ENCODE data around the gene ARHGAP33. TPM values are rescaled to one million over a fixed set of nuclear protein-coding genes. Genes with fewer than 3 reads are reported as not detected.

ARHGAP33 gene
- total and polyA plus RNA-seq, 2 of the 4 experiments (the other 2 are of a cell fraction): 0.72 to 11.9 TPM

DNA sequence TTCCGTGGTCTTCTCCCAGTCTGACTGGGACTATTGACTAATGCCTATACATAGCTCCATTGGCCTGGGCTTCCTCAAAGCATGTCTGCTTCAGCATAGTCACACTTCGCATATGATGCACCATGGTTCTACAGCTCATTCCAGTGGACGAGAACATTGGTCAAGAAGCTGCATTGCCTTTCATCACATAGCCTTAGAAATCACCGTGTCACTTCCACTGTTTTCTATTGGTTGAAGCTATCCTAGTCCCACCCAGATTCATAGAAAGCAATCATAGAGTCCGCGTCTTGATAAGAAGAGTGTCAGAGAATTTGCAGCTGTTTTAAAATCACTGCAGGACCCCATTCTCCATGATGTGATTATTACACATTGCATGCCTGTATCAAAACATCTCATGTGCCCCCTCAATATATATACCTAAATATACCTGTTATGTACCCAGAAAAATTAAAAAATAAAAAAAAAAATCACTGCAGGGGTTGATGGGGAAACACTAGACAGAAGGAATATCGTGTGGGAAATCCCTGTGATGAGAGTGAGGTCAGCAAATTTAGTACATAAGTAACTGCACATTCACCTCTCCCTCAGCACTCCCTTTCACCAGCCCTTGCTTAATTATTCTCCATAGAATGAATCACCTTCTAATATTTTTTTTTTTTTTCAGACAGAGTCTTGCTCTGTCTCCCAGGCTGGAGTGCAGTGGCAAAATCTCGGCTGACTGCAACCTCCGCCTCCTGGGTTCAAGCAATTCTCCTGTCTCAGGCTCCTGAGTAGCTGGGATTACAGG, 2.2 kb upstream of the ARHGAP33 start:
- Histone ChIP-seq H2BK20ac (ENCODE audit: low read depth, low read length) (no peak overlapping the region), H3K4me1 (ENCODE audit: control insufficient read depth, insufficient read depth, low read length) (peaks cover 6% of the 10 kb centered on the region), H3K4me3 (ENCODE audit: insufficient read depth, low read depth, low read length) (no peak overlapping the region), H3K14ac (replicated peaks; ENCODE audit: low read depth, low read length) (no peak overlapping the region), H3K4ac (ENCODE audit: low read depth, low read length) (no peak overlapping the region), H3K79me1 (ENCODE audit: low read depth in 1 of 2, low read length in 2 of 2) (peaks cover 7 to 18% of the 10 kb centered on the region in 2 experiments), H2BK15ac (ENCODE audit: low read depth, low read length) (no peak overlapping the region), H3K9me3 (ENCODE audit: control insufficient read depth, insufficient read depth, low read length) (no peaks in the 10 kb centered on the region), H3K27me3 (ENCODE audit: control insufficient read depth, insufficient read depth, low read length) (no peaks in the 10 kb centered on the region), H2AFZ (replicated peaks; ENCODE audit: low read length, poor library complexity) (no peak overlapping the region), H3K9ac (ENCODE audit: low read depth, low read length) (no peak overlapping the region), H3K23ac (ENCODE audit: low read depth, low read length) (no peak overlapping the region), H3K9me1 (ENCODE audit: insufficient read depth, low read length) (peaks cover 6% of the 10 kb centered on the region; the same call in 1 of the 2 replicates), H3K36me3 (ENCODE audit: control insufficient read depth, insufficient read depth, low read length) (peaks cover 6% of the 10 kb centered on the region; the same call in 1 of the 2 replicates), H3K27ac (ENCODE audit: insufficient read depth, low read length) (no peak overlapping the region), H3K18ac (ENCODE audit: low read depth, low read length) (no peak overlapping the region), H4K20me1 (ENCODE audit: insufficient read depth, low read length) (no peaks in the 10 kb centered on the region), H3K4me2 (ENCODE audit: low read depth, low read length) (no peak overlapping the region), H2AK9ac (replicated peaks; ENCODE audit: low read depth, low read length, poor library complexity) (no peak overlapping the region), H4K91ac (ENCODE audit: insufficient read depth, low read depth, low read length) (no peak overlapping the region), H4K5ac (ENCODE audit: low read depth, low read length) (no peak overlapping the region), H3K56ac (ENCODE audit: extremely low read depth, insufficient read depth, low read length) (no peak overlapping the region), H2AK5ac (ENCODE audit: low read depth, low read length) (no peak overlapping the region), H4K8ac (ENCODE audit: low read depth in 2 of 2, low read length in 2 of 2) (no peak overlapping the region), H2BK5ac (ENCODE audit: low read depth, low read length, poor library complexity, severe bottlenecking) (no peak overlapping the region), H2BK120ac (ENCODE audit: low read depth, low read length) (no peak overlapping the region)
- POLR2A ChIA-PET (ENCODE audit: unreplicated experiment): no interaction called here
- TF ChIP-seq NFE2L2 (IDR thresholded peaks at IDR 0.05; ENCODE audit: low read depth, low read length) (0 out of 2 replicates have a peak, but pooled peaks have one; percentile 5), FOS (IDR thresholded peaks at IDR 0.05; ENCODE audit: low read depth, low read length) (no peak)
- 67% methylated on average over 1 of the region's 9 CpGs; no CpG with 5 or more reads in 1 of the 2 experiments for WGBS, 2 experiments (ENCODE audit: extremely low coverage in 2 of 2, insufficient read length in 1 of 2)
- CTCF ChIA-PET: no interaction called here
- no TSS peak for BruUV-seq (replicated peaks)
- intact Hi-C loops (cut with micrococcal nuclease) (no loop called here), in situ Hi-C loops (cut with MboI; ENCODE audit: low sequenced_read_pairs) (no loop called here), dilution Hi-C loops (cut with HindIII; ENCODE audit: low sequenced_read_pairs, unreplicated experiment) (no loop called here)
- no peak for ATAC-seq (ENCODE audit: low read depth)
- DNase-seq: peak; percentile 23

Data from IMR-90 (cell line).